HEK293 (cell line): ENCODE results near the gene SRRM5.

Experiments
- CTCF ChIP-seq: fragments of 450-650 bp; formaldehyde crosslinking; IDR thresholded peaks from 2 replicates; pipeline ENCODE4 v1.5.1; 2016; ENCODE audit warnings: missing biosample characterization, missing genetic modification characterization
- GLI2 ChIP-seq: fragments of 450-650 bp; formaldehyde crosslinking; IDR thresholded peaks from 2 replicates; pipeline ENCODE4; 2017; ENCODE audit warnings: missing biosample characterization, missing genetic modification characterization, low read depth, borderline replicate concordance
- ZNF530 ChIP-seq: fragments of 450-650 bp; formaldehyde crosslinking; IDR thresholded peaks from 2 replicates; pipeline ENCODE4 v1.5.1; 2016; ENCODE audit warnings: low read depth, missing biosample characterization, missing genetic modification characterization

DNA sequence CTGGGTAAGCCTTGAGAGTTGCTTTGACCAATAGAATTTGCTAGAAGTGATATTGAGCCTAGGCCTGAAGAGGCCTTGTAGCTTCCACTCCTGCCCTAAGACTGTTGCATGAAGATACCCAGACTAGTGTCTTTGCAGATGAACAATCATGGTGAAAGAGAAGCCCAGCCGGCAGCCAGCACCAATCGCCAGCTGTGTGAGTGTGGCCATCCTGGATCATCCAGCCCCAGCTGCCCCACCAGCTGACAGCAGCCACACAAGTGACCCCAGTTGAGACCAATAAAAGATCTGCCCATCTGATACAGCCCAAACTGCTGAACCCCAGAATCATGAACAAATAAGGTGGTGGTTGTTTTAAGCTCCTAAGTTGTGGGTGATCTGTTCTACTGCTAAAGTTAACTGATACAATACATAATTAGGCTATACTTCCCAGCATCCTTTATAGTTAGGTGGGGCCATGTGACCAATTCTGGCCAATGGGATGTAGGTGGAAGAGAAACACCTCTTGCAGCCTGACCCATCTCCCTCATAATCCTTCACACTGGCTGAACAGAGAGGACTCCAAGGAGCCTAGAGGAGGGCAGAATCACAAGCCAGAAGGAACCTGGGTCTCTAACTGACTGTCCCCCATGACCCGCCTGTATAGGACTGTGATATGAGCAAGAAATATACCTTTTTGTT, 16.9 kb downstream of the SRRM5 start:
- TF ChIP-seq ZNF530 (tag by site-specific recombination) (no peak), CTCF (tag by site-specific recombination) (no peak), GLI2 (tag by site-specific recombination) (no peak)
